Measurements from ENCODE around the gene CHCHD3. TPM values are rescaled to one million over a fixed set of nuclear protein-coding genes. Genes with fewer than 3 reads are reported as not detected.
"Not testable (repeated sequence)": the region's sequence is repeated elsewhere in the genome, so short reads cannot be mapped to it uniquely, and the experiment has no call there.

The CHCHD3 gene
- total RNA-seq, 4 donors from 2014 or later = 33.9 to 37.2 (median 35.8) TPM

DNA sequence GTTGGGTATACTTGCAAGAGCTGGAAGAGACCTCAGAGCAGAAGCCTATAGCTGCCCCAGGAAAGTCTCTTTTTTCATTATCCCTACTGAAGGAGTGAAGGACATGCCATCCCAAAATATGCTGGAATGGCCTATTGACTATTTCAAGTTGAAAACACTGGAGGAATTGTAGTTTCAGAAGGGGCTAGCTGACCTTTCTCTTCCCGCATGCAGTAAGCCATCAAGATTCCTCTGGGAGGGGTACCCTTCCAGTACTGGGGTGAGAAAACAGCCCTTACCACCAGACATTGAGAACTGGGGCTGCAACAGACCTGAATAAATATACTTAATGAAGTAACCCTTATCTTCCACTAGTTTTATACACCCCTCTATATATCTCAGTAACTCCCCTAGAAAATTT is 41.7 kb downstream of the CHCHD3 start:
- no peaks in the 10 kb centered on the region for H3K27me3 ChIP-seq
- DNase-seq (ENCODE audit: low spot score in 2 of 2) = no peak
- 47% methylated on average over 1 of the region's 1 CpG for WGBS

DNA sequence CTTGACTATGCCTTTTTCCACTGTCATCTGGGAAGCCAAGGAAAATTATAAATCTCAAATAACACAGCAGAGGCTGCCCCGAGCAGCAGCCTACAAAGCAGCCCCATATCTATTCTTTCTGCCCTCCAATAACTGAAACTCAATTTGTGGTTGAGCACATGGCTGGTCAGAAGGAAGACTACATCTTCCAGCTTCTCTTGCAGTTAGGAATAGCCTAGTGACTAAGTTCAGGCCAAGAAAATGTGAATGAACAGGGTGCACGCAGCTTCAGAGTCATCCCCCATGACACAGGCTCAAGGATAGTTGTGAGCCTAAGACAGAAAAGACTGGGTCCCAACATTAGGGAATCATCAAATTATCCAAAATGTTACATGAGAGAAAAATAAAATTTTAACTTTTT is 42.3 kb downstream of the CHCHD3 start:
- Histone ChIP-seq H3K27ac (no peak overlapping the region), H3K4me1 (no peaks in the 10 kb centered on the region), H3K36me3 (peaks cover 2% of the 10 kb centered on the region), H3K27me3 (no peaks in the 10 kb centered on the region), H3K9me3 (no peaks in the 10 kb centered on the region), H3K4me3 (no peak overlapping the region)
- DNase-seq (ENCODE audit: low spot score in 2 of 2) = no peak
- TF ChIP-seq POLR2A (IDR thresholded peaks at IDR 0.05) (no peak), EP300 (IDR thresholded peaks at IDR 0.05) (no peak), POLR2AphosphoS5 (IDR thresholded peaks at IDR 0.05) (no peak)
- 100% methylated on average over 2 of the region's 2 CpGs for WGBS

More for the DNA sequence above, 41.7 kb downstream of the CHCHD3 start:
- Histone ChIP-seq H3K9me3 (no peaks in the 10 kb centered on the region), H3K27ac (no peak overlapping the region), H3K36me3 (peaks cover under 1% of the 10 kb centered on the region), H3K4me3 (no peak overlapping the region), H3K4me1 (no peaks in the 10 kb centered on the region)
- TF ChIP-seq POLR2AphosphoS5 (IDR thresholded peaks at IDR 0.05) = no peak
- no peak for TF ChIP-seq EP300 (IDR thresholded peaks at IDR 0.05)
- TF ChIP-seq POLR2A (IDR thresholded peaks at IDR 0.05) = no peak
- TF ChIP-seq, protein P1, sequence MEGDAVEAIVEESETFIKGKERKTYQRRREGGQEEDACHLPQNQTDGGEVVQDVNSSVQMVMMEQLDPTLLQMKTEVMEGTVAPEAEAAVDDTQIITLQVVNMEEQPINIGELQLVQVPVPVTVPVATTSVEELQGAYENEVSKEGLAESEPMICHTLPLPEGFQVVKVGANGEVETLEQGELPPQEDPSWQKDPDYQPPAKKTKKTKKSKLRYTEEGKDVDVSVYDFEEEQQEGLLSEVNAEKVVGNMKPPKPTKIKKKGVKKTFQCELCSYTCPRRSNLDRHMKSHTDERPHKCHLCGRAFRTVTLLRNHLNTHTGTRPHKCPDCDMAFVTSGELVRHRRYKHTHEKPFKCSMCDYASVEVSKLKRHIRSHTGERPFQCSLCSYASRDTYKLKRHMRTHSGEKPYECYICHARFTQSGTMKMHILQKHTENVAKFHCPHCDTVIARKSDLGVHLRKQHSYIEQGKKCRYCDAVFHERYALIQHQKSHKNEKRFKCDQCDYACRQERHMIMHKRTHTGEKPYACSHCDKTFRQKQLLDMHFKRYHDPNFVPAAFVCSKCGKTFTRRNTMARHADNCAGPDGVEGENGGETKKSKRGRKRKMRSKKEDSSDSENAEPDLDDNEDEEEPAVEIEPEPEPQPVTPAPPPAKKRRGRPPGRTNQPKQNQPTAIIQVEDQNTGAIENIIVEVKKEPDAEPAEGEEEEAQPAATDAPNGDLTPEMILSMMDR (IDR thresholded peaks at IDR 0.05) = no peak

DNA sequence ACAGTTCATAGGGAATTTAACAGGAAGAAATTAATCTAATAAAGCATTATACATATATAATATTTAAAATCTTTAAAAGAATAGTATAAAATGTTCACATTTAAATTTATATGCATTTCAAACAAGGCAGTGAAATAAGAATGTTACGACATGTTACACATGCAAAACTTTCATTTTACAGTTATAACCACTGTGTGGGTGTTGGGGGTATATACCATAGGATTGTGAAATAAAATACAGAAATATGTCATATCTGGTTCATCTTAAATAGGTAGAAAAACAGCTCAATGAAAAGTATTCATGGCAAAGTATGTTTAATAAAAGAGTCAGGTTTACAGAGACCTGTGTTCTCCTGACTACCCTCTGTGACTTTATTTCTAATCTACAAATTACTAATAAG is 45.6 kb downstream of the CHCHD3 start:
- Histone ChIP-seq H3K4me1 (no peaks in the 10 kb centered on the region), H3K27ac (no peak overlapping the region)
- 95% methylated on average over 1 of the region's 1 CpG for WGBS

DNA sequence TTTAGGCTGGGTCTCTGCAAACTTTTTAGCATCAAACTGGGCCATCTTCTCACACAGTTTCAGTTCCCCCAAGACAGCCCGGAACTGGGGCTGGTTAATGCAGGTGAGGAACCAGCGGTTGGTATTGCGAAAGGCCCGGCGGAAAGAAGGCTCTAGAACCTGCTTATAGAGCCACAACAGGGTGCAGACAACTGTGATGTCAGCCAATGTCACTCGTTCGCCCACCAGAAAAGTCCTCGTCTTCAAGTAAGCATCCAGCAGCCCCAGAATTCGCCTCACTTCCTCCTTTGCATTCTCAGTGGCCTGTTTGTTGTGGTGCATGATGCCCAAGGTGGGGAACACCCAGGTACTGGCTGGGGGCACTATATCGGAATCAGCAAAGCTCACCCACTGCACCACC is 46.6 kb downstream of the CHCHD3 start:
- H3K4me3 ChIP-seq; H3K9me3 ChIP-seq; H3K4me1 ChIP-seq; DNase-seq (ENCODE audit: low spot score in 2 of 2); H3K27me3 ChIP-seq; H3K36me3 ChIP-seq; H3K27ac ChIP-seq: not testable (repeated sequence)
- 96% methylated on average over 10 of the region's 10 CpGs for WGBS

More for the DNA sequence above, 45.6 kb downstream of the CHCHD3 start:
- no peaks in the 10 kb centered on the region for H3K9me3 ChIP-seq
- no peak overlapping the region for H3K4me3 ChIP-seq
- no peak for TF ChIP-seq EP300 (IDR thresholded peaks at IDR 0.05)
- no peak for TF ChIP-seq POLR2A (IDR thresholded peaks at IDR 0.05)
- TF ChIP-seq POLR2AphosphoS5 (IDR thresholded peaks at IDR 0.05) = no peak
- H3K27me3 ChIP-seq = no peaks in the 10 kb centered on the region
- DNase-seq (ENCODE audit: low spot score in 2 of 2) = no peak
- peaks cover 2% of the 10 kb centered on the region for H3K36me3 ChIP-seq

DNA sequence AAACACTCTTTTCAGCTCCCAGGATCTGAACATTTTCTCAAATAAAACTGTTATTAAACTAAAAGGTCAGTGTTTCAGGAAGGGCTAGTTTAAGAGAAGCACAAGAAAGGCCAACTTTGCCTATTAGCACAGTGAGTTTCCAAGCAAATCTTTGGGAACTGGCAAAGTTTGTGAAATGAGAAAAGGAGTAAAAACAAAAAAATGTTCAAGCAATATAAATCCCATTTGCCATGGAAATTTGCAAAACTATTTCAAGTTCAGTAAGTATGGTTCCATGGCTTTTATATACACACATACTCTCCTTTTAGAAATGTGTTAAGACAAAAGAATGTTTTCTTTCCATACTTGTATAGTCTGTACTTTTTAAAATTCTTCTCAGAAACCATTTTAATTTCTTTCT is 51.5 kb downstream of the CHCHD3 start:
- H3K4me1 ChIP-seq = peaks cover 5% of the 10 kb centered on the region
- H3K9me3 ChIP-seq = no peaks in the 10 kb centered on the region
- no peak overlapping the region for H3K27ac ChIP-seq
- TF ChIP-seq EP300 (IDR thresholded peaks at IDR 0.05) (no peak), POLR2AphosphoS5 (IDR thresholded peaks at IDR 0.05) (no peak), POLR2A (IDR thresholded peaks at IDR 0.05) (no peak)
- TF ChIP-seq, protein P1 (IDR thresholded peaks at IDR 0.05) = no peak
- DNase-seq (ENCODE audit: low spot score in 2 of 2) = no peak
- no peak overlapping the region for H3K4me3 ChIP-seq
- H3K27me3 ChIP-seq = no peaks in the 10 kb centered on the region
- peaks cover 2% of the 10 kb centered on the region for H3K36me3 ChIP-seq

DNA sequence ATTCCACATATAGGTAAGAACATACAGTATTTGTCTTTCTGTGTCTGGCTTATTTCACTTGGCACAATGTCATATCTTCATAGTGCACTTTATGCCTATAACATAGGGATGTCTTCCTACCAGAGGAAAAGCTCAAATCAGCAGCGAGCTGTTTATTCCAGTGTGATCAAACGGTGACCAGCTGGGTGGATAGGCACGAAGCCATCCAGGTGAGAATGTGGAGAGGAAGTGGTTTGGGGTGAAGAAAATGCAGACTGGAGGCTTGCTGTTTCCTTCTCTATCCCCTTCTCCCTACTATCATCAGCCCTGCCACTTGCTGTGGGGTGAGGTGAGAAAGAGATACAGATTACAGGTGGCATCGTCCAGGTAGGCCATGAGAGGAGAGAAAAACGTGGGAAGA is 52.4 kb downstream of the CHCHD3 start:
- DNase-seq (ENCODE audit: low spot score in 2 of 2) = no peak
- no peaks in the 10 kb centered on the region for H3K27me3 ChIP-seq
- no peaks in the 10 kb centered on the region for H3K9me3 ChIP-seq
- TF ChIP-seq POLR2A (IDR thresholded peaks at IDR 0.05) = no peak
- TF ChIP-seq, protein P1 (IDR thresholded peaks at IDR 0.05) = no peak
- no peak for TF ChIP-seq POLR2AphosphoS5 (IDR thresholded peaks at IDR 0.05)
- no peak for TF ChIP-seq EP300 (IDR thresholded peaks at IDR 0.05)
- 72% methylated on average over 5 of the region's 5 CpGs for WGBS
- no peak overlapping the region for H3K27ac ChIP-seq
- no peaks in the 10 kb centered on the region for H3K36me3 ChIP-seq
- no peak overlapping the region for H3K4me3 ChIP-seq
- peaks cover 5% of the 10 kb centered on the region for H3K4me1 ChIP-seq

DNA sequence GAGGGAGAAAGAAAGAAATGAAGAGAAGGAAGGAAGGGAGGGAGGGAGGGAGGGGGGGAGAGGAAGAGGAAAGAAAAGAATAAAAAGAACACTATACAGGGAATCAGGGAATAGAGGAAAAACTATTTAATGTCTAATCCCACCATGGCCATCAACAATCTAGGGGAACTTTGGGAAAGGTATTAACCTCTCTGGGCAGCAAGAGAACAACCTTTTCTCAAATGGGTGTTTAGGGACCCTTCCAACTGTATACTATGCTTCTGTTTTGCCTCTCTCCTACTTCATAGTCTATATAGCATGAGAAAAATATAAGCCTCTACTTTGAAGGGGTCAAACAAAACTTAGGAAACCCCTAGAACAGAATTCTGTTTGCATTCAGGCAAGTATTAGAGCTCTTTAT is 54.5 kb downstream of the CHCHD3 start:
- Histone ChIP-seq H3K4me1 (peaks cover 5% of the 10 kb centered on the region), H3K36me3 (no peaks in the 10 kb centered on the region), H3K4me3 (no peak overlapping the region), H3K9me3 (no peaks in the 10 kb centered on the region), H3K27ac (no peak overlapping the region), H3K27me3 (no peaks in the 10 kb centered on the region)
- DNase-seq (ENCODE audit: low spot score in 2 of 2) = no peak
- no peak for TF ChIP-seq POLR2A (IDR thresholded peaks at IDR 0.05)
- no peak for TF ChIP-seq EP300 (IDR thresholded peaks at IDR 0.05)
- TF ChIP-seq POLR2AphosphoS5 (IDR thresholded peaks at IDR 0.05) = no peak
- TF ChIP-seq, protein P1 (IDR thresholded peaks at IDR 0.05) = no peak
